Medulla oblongata (tissue), 1 donor: ENCODE data around the gene CHAC2.
"Not testable (repeated sequence)": the region's sequence is repeated elsewhere in the genome, so short reads cannot be mapped to it uniquely, and the experiment has no call there.

Source experiments
- DNase-seq: peaks from one replicate; pipeline ENCODE4 v3.0.0-alpha.2; 2015; ENCODE audit errors: extremely low spot score

CHAC2 gene

DNA sequence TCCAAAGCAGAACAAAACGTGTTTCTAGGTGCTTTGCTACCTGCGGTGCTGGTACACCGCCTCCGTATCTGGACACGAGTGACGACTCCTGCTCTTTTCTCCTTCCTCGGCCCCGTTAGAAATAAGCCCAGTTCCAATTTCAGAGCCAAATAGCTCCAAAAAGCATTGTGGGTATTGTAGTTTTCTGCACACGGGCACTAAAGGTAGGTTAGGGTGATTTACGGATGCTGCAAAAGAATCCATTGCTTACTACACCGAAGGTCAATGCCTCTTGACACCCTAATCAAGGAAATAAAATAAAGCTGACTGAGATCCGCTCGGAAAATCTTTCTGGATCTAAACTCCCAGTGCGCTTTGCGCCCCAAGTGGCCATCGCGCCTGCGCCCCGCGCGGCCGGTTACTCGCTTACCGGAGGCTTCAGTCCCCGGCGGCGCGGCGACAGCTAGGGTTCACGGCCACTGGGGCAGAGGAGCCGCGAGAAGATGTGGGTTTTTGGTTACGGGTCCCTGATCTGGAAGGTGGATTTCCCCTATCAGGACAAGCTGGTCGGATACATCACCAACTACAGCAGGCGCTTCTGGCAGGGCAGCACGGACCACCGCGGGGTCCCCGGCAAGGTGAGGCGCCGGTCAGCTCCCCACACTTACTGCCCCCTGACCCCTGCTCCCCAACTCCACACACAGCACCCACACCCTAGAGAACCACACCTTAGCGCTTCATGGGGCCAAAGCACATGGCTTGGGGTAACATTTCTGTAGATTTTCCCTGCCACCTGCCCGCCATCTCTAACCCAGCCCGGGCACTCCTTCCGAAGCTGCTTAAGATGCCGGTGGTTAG is at the start of gene CHAC2:
Gene CHAC2 (plus strand): TSS at position 400 of the 837 bp plus-strand sequence. CDS start 83 bp downstream, at position 483.
- DNase-seq: peak; percentile 87

DNA sequence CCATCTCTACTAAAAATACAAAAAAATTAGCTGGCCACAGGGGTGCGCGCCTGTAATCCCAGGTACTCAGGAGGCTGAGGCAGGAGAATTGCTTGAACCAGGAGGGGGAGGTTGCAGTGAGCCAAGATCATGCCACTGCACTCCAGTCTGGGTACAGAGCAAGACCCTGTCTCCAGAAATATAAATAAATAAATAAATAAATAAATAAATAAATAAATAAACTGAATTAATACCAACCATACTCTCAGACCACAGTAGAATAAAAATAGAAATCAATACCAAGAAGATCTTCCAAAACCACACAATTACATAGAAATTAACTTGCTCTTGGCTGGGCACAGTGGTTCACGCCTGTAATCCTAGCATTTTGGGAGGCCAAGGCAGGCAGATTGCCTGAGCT is 46.7 kb upstream of the CHAC2 start:
- DNase-seq: not testable (repeated sequence)

DNA sequence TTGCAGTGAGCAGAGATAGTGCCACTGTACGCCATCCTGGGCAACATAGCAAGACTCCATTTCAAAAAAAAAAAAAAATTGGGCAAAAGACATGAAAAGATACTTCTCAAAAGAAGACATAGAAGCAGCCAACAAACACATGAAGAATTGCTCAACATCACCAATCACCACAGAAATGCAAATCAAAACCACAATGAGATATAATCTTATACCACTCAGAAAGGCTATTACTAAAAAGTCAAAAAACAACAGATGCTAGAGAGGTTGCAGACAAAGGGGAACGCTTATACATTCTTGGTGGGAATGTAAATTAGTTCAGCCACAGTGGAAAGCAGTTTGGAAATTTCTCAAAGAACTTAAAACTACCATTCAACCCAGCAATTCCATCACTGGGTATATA is 43.1 kb upstream of the CHAC2 start:
- DNase-seq: no peak

DNA sequence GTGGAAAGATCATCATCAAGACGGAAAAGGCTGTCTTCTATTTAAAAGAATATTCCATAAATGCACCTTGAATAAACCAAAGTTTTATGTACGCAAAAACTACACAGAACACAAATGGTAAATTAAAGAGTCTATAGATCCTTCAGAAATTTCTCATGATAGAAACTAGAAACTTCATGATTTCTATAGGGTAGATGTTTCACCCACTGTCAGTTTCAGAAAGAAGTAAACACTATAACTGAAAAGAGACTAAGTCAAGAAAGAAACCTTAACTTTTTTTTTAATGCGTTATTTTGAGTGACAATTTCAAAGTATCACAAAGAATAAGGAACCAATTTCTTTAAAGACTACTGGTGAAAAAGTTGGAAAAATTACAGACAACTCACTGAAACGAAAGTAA is 41.9 kb upstream of the CHAC2 start:
- no peak for DNase-seq

DNA sequence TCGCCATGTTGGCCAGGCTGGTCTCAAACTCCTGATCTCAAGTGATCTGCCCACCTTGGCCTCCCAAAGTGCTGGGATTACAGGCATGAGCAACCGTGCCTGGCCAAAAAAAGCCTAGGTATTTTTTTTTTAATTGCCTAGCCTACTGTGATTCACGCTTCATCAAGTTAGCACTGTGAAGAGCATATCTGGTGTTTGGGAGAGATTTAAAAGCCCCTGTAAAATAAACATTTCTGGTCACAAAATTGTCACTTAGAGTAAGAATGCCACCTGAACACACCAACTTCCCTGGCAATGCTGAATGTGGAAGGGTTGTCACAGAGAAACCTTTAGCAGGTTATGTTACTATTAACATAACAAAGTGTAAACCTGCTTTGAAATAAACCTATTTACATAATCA is 39.7 kb upstream of the CHAC2 start:
- no peak for DNase-seq

DNA sequence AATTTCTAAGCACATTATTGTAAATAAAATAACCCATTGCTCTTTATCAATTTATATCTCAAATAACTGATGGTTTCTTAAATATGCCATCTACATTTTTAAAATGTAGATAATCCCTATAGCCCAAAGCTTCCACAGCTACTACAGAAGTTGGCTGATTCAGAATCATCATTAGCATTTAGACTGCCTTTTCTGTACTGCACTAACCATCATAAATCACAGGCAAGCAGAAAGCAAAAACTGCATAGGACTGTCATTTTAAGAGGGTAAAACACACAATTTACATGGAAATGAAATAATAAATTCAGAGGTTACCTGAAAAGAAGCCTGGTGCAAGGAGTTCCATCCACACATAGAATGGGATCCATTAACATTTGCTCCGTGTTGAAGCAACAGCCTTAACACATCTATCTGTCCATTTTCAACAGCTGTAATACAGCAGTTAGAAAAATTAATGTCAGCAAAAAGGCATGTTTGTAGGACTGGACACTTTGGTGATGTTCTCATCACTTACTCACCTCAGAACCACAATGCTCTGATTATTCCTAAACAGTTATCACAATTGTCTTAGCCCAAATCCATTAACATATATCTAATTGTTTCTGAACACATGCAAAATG is 38.4 kb upstream of the CHAC2 start:
- no peak for DNase-seq

DNA sequence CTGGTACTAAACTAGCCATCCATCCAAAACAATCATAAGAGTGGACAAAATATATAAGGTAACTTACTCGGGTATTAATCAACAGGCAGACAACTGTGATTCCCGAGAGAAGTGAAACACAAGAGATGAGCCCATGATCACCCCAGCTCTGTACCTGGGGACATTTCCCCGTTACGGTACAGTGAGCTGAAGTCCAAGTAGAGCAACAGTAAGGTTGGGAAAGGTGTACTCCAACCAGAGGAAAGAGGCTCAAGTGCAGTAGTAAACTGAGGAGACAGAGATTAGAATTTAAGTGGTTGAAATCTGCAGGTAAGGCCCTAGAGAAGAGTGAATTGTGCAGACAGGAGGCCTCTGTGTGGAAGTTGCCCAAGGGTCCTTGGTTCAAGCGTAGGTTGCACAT is 30.5 kb upstream of the CHAC2 start:
- DNase-seq: no peak

DNA sequence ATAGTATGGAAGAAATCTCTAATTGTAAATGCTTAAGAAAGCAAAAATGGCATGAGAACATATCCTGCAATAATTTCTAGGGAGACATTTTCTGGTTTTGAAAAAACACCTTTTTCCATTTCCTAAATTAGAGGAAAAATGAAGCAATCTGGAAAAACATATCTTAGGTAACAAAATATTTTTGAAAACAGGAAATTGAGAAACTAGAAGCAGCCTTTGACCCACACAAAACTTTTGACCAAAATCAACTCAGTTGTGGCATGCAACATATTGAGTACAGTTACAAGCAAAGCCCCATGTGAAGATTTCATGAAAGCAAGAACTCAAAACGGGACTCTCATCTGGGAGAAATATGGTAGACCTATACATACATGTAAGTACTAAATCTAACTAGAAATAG is 28.6 kb upstream of the CHAC2 start:
- no peak for DNase-seq

DNA sequence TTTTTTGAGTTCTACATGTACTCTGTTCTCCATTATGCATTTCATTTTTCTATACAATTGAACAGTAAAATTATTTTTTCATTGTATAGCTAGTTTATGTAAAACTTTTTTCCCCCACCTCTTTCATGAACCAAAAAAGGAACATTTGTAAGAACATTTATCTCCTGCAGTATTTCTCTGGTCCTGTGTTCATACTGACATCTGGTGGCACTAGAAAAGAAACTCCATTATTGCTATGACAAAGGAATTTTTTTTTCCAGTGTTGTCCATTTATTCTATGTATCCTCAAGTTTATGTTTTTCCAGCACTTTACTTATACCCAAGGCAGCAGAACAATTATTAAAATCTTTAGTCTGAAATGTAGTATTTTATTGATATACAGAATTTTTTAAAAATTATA is 27.4 kb upstream of the CHAC2 start:
- peak; percentile 72 for DNase-seq

DNA sequence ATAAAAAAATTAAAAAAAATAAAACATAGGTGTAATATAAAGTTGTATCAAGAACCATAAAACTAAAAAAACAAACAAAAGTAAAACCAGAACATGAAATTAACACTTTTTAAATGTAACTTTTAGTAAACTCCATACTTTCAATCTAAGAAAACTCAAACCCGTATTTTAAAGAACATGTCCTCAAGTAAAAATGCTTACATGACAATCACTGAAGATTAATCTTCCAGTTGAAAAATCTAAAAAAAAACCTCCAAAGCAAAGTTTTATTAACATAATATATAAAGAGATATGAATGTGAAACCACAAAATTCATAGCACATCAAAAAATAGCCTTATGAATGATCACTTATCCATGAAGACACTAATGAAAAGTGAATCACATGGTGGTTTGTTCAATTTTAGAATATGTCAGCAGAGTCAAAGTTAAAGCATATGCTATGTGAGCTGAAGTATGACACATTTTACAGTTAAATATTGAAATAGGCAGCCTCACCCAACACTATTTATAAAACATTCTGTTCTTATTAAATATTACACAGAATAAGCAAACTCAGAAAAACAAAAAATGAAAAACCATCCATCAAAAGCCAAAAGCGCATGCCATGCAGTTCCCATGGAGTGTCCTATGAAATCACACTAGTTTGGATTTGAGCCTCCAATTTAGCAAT is 23.1 kb upstream of the CHAC2 start:
- no peak for DNase-seq

DNA sequence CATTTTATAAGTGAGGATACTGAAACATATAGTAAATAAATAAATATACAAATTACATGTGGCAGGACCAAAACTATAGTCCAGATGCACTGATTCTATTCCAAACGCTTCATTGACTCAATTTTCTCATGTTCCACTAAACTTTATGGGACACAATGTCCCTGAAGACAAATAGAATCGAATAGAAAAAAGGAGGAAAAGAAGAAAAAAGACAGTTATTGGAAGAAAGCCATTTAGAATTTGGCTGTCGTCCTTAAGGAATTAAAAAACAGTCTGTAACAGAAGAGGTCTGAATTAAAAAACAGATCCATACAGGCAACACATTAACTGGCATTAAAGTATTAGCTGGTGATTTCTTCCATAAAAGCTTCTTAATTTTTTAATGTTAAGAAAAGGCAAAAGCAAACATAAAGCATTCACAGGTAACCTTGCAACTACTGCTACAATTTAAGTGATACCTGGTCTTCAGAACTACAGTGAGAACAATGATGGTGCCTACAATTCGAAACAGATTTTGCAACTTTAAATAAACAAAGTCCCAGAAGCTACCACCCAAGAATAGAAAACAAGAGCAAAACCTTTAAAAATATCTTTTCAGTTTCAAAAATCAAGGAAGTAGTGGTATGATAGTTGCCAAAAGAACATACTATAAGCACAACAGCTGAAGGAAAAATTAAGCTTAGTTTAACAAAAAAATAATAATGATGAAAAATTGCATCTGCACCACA is 17.4 kb upstream of the CHAC2 start:
- DNase-seq: peak; percentile 67

DNA sequence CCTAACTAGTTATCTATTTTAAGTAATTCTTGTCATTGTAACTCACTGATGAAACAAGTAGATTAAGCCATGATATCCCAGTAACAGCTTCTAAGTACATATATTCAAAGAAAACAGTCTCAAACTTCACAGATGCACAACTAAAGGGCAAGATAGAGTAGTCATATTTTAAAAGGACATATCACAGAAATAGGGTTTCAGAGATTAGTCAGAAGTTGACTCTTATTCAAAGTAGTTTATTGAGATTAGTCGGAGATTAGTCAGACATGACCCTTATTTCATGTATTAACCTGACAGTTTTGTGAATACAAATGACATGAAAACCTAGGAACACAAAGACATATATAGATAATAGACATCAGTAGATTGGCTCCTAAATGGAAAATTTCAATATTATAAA is 15.9 kb upstream of the CHAC2 start:
- no peak for DNase-seq

DNA sequence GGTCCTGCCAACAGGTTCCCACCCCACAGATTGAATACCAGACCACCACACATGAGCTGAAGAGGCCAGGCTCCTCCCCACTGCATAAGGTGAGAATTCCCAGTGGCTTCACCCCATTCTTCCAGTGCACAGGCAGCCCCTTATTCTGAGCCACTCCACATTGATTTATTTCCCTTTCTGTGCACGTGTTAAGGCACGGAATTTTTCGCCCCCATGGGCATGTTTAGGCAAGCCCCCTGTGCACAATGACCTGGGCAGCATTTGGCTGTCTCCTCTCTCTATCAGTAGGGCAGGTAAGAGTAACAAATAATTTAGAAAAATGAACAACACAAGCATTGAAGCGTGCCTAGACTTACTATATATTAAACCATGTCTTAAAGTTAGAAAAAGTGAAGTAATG is 15.2 kb upstream of the CHAC2 start:
- no peak for DNase-seq

DNA sequence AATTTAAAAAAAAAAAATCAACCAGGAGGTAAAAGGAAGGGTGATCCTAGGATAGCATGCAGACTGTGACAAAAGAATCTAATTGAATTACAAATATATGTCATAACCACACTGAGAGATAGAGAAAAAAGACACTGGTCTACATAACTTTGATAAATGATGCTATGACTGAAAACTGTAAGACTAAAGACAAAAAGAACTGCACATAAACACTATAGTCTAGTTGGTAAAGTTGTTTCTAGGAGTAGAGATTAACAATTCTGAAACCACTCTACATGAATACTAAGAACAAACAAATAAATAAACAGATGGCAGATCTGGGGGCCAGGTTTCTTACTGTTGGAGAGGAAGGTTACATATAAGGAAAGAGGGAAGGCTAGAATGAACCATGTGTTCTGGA is 14.6 kb upstream of the CHAC2 start:
- no peak for DNase-seq

DNA sequence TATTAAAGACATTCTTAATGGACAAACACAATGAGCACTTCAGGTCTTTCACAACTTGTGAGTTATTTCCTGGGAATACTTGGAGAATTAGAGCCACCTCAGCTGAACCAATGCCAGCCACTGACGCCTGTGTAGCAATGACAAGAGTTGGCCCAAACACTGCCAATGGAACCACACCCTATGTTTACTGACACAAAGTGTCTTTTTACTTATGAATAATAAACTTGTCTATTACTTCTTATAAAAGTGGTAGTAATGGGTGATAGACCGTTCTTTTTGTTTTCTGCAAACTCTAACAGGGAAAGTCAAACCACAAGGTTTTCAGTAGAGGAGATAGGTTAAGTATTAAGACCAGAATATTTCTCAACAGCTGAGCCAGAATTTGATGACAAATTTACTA is 12.5 kb upstream of the CHAC2 start:
- no peak for DNase-seq

DNA sequence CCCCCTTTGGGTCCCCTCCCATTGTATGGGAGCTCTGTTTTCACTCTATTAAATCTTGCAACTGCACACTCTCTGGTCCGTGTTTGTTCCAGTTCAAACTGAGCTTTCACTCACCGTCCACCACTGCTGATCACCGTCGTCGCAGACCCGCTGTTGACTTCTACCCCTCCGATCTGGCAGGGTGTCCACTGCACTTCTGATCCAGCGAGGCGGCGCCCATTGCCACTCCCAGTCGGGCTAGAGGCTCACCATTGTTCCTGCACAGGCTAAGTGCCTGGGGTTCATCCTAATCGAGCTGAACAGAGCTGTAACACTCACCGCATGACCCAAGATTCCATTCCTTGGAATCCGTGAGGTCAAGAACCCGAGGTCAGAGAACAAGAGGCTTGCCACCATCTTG is 11.0 kb upstream of the CHAC2 start:
- DNase-seq: no peak

DNA sequence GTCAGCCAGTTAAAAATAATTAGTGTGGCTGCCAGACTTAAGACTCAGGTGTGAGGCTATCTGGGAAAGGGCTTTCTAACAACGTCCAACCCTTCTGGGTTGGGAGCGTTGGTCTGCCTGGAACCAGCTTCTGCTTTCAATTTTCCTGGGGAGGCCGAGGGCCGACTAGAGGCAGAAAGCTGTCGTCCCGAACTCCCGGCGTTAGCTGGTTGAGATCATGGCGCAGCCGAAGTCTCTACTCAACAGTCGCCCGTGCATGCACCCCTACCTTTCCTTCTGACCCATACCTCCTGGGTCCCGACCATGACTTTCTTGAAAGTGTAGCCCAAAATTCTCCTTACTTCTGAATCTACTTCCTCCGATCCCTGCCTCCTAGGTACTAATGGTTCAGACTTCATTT is 10.4 kb upstream of the CHAC2 start:
- DNase-seq: not testable (repeated sequence)

DNA sequence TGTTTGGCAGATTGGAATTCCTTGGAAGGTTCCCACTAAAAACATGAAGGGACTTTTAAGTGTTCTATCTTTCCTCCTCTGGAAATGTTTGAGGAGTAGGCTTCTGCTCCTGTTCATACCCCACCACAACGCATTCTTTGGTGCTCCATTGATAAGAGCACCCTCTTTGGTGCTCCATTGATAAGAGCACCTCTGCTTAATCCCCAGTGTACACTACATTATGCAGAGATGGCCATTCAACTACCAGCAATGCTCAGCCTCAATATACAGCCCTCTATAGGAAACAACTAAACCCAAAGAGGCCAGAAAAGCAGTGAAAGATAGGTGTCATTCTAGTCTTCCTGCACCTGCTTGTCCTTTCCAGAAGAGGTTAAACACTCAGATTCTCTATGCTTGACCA is 1.8 kb upstream of the CHAC2 start:
- no peak for DNase-seq

DNA sequence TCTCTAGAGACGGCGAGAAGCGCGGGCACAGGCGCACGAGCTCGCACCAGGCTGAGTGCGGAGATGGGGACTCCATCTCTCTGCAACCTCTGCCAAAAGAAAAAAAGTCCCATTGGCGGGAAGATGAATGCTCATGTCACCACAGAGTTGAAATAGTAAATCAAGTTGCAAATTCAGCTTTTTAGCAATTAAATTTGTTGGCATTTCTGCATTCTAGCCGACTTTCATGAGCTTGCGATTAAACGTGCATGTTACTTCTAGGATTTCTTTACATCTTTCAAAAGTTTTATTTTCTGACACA is 588 bp downstream of the CHAC2 start:
- peak; percentile 42 for DNase-seq

DNA sequence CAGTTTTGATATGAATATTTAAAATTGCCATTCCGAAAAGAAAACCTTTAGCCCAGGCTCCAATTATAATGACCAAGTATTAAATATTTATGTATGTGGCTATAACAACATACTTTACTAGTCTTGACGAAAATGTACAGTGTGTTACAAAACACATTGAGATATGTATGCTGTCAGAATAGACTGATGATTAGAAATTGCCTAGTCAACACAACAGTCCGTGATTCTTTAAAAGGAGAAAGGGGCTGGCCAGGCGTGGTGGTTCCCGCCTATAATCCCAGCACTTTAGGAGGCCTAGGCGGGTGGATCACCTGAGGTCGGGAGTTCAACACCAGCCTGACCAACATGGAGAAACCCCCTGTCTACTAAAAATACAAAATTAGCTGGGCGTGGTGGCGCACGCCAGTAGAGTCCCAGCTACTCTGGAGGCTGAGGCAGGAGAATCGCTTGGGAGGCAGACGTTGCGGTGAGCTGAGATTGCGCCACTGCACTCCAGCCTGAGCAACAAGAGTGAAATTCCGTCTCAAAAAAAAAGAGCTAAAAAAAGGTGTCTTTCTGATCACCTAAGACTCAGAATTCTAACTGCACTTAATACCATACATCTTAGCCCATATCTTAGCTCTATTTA is 1.8 kb downstream of the CHAC2 start:
- DNase-seq: no peak

DNA sequence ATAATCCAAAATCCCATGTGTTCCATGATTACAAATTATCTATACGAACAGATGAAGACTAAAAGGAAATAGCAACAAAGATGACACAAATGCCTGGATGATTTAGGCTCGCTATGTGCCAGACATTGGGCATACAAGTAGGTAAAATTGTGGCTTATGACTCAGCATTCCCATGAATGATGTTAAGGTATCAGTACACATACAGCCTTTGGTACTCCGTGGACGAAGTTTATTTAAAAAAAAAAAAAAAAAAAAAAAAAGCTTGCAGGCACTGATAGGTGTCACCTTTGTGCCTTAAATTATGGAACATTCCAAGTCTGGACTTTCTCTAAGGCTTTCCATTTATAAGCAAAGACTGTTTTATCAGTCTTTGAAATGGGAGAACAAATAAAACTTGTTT is 2.7 kb downstream of the CHAC2 start:
- no peak for DNase-seq

DNA sequence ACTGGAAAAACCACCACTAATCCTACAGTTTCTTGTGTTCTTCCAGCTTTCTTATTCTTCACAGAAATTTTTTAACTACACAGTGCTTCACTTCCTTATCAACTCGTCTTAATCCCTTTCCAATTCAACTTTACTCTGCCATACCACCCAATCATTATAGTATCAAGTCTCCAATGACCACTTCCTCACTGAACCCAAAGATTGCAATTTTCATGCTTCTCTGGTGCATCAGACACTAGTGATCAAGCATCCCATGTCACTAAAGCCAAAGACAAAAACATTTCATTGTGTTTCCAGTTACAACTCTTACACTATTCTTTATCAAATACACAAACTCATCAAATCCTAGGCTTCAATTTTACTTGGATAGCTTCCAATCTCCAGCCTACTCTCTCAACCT is 9.5 kb downstream of the CHAC2 start:
- no peak for DNase-seq
